Activated CD4-positive, alpha-beta T cell treated with anti-CD3 and anti-CD28 coated beads, Interleukin-2, amount 10 ng/mL, durations not matched to agents 24 days and 14 days (primary cell): ENCODE data around the gene AGL. TPM values are rescaled to one million over a fixed set of nuclear protein-coding genes. Genes with fewer than 3 reads are reported as not detected.
"Not testable (repeated sequence)": the region's sequence is repeated elsewhere in the genome, so short reads cannot be mapped to it uniquely, and the experiment has no call there.

ENCODE experiments used
- DNase-seq: peaks from one replicate; pipeline ENCODE4 v3.0.0; 2022
- H3K27ac Mint-ChIP-seq: one replicate; pipeline ENCODE4 v1.8.0; 2022; ENCODE audit warnings: mild to moderate bottlenecking, mixed read lengths
- H3K27me3 Mint-ChIP-seq: one replicate; pipeline ENCODE4 v1.8.0; 2022; ENCODE audit warnings: mixed read lengths
- H3K36me3 Mint-ChIP-seq: one replicate; pipeline ENCODE4 v1.8.0; 2022; ENCODE audit warnings: low read depth, mild to moderate bottlenecking, mixed read lengths
- H3K4me1 Mint-ChIP-seq: one replicate; pipeline ENCODE4 v1.8.0; 2021; ENCODE audit warnings: mixed read lengths
- H3K4me3 Mint-ChIP-seq: one replicate; pipeline ENCODE4 v1.8.0; 2022; ENCODE audit warnings: mild to moderate bottlenecking, moderate library complexity, mixed read lengths
- H3K9me3 Mint-ChIP-seq: one replicate; pipeline ENCODE4 v1.8.0; 2021; ENCODE audit warnings: mixed read lengths
- intact Hi-C: fragments of 100-400 bp; cut with micrococcal nuclease; formaldehyde crosslinking; loops from one replicate; pipeline ENCODE4 v1.15.1; 2023
- total RNA-seq: library from RNA; stranded (reverse); gene quantifications from 2 replicates; pipeline ENCODE4 v1.2.3, GENCODE V29; 2022

Gene AGL
- total RNA-seq, 1 donor from 2014 or later: 13.7 TPM

DNA sequence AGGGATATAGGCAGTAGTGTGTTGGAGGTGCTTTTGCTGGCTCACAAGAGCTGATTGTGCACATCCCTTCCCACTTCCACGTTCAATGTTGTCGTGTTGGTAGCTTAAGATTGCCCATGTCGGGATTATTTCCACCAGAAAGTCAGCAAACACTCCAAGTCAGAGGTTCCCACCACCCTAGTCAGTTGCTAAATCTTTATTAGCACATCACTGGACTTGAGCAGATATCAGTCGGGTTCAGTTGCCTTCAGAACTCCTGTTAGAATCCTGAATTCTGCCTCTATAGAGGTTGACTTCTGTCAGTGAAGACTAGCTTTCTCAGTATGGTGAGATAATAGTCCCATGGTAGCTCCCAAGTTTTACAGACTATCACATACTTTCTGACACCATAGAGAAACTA is 10.5 kb downstream of the AGL start:
- peaks cover 2% of the 10 kb centered on the region for H3K9me3 Mint-ChIP-seq
- H3K27me3 Mint-ChIP-seq: no peaks in the 10 kb centered on the region
- intact Hi-C loops: no loop called here
- no peak overlapping the region for H3K27ac Mint-ChIP-seq
- no peak overlapping the region for H3K4me3 Mint-ChIP-seq
- peaks cover 22% of the 10 kb centered on the region for H3K36me3 Mint-ChIP-seq
- no peaks in the 10 kb centered on the region for H3K4me1 Mint-ChIP-seq
- DNase-seq: no peak

- H3K27ac Mint-ChIP-seq: no peak overlapping the region
- peaks cover 11% of the 10 kb centered on the region for H3K36me3 Mint-ChIP-seq
- H3K27me3 Mint-ChIP-seq: no peaks in the 10 kb centered on the region
- no peak overlapping the region for H3K4me3 Mint-ChIP-seq
- intact Hi-C loops: no loop called here
- no peaks in the 10 kb centered on the region for H3K4me1 Mint-ChIP-seq
- no peaks in the 10 kb centered on the region for H3K9me3 Mint-ChIP-seq
- DNase-seq: no peak
Observed at GRCh38 chr1:99867682-99868081, 17.5 kb downstream of the AGL start.

DNA sequence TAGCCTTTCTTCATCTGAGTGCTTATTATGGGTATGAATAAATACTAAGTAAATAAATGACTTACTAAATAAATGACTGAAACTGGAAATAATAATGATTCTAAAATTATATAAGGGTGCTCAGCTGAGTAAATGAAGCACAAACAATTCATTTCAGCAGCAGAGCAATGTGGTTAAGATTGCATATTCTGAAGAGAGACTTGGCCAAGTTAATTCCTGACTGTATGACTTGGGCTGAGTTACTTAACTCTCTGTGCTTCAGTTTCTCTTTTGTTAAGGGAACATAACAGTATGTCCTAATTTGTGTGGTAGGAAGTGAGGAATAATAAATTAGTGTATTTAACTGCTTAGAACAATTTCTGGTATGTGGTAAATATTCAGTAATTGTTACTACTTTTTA is 19.1 kb downstream of the AGL start:
- Mint-ChIP-seq H3K4me1 (no peaks in the 10 kb centered on the region), H3K9me3 (no peaks in the 10 kb centered on the region), H3K27me3 (no peaks in the 10 kb centered on the region)

DNA sequence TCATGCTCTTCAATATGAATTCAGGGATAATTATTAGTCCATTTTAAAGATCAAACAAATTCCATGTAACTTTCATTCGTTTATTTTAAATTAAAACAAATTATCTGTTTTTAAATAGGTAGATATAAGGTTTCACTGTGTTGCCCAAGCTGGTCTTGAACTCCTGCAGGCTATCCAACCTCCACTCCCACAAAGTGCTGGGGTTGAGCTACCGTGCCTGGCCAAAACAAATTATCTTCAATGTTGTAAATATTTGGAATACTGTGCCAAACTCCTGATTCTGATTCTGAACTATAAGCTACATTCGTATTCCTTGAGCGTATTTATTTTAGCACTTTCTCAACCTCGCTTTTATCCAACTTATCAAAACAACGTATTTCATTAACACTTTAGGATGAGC is 19.6 kb downstream of the AGL start:
- intact Hi-C loops: no loop called here
- H3K27ac Mint-ChIP-seq: no peak overlapping the region
- no peaks in the 10 kb centered on the region for H3K9me3 Mint-ChIP-seq
- H3K4me3 Mint-ChIP-seq: no peak overlapping the region
- H3K4me1 Mint-ChIP-seq: no peaks in the 10 kb centered on the region
- H3K27me3 Mint-ChIP-seq: no peaks in the 10 kb centered on the region
- H3K36me3 Mint-ChIP-seq: peaks cover 4% of the 10 kb centered on the region
- DNase-seq: no peak

More for the DNA sequence above, 19.1 kb downstream of the AGL start:
- DNase-seq: no peak
- H3K4me3 Mint-ChIP-seq: no peak overlapping the region
- H3K27ac Mint-ChIP-seq: no peak overlapping the region
- H3K36me3 Mint-ChIP-seq: peaks cover 7% of the 10 kb centered on the region
- intact Hi-C loops: no loop called here

DNA sequence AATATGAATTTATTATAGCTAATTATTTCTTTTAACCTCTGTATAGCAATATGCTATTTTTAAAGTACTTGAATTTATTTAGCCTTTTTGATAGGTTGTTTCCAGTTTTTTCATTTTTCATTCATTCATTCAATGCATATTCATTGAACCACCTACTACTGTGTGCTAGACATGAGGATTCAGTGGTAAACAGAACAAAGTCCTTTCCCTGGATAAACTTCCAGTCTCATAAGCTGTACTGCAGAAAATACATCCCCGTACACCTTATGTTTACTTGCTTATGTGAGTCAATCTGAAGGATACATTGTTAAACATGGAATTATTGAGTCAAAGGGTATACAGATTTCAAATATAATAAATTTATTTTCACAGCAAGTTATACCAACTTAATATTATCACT is 21.9 kb downstream of the AGL start:
- Mint-ChIP-seq H3K36me3 (peaks cover 8% of the 10 kb centered on the region), H3K4me1 (no peaks in the 10 kb centered on the region), H3K27ac (no peak overlapping the region), H3K4me3 (no peak overlapping the region), H3K27me3 (no peaks in the 10 kb centered on the region), H3K9me3 (no peaks in the 10 kb centered on the region)
- intact Hi-C loops: no loop called here
- no peak for DNase-seq

DNA sequence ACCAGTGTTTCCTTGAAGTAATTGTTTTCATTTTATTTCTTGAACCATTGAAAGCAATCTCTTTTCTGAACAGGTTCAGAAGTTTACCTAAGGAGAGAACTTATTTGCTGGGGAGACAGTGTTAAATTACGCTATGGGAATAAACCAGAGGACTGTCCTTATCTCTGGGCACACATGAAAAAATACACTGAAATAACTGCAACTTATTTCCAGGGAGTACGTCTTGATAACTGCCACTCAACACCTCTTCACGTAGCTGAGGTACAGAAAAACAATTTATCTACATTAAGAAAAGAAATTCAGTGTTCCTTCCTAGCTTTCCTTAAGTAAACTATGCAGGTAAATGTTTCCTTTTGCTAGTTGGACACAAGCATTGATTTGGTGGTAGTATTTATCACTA is 27.4 kb downstream of the AGL start:
- no peak for DNase-seq
- H3K4me1 Mint-ChIP-seq: no peaks in the 10 kb centered on the region
- no peak overlapping the region for H3K27ac Mint-ChIP-seq
- no peaks in the 10 kb centered on the region for H3K9me3 Mint-ChIP-seq
- H3K27me3 Mint-ChIP-seq: no peaks in the 10 kb centered on the region
- no peak overlapping the region for H3K4me3 Mint-ChIP-seq
- intact Hi-C loops: no loop called here
- peaks cover 16% of the 10 kb centered on the region for H3K36me3 Mint-ChIP-seq

DNA sequence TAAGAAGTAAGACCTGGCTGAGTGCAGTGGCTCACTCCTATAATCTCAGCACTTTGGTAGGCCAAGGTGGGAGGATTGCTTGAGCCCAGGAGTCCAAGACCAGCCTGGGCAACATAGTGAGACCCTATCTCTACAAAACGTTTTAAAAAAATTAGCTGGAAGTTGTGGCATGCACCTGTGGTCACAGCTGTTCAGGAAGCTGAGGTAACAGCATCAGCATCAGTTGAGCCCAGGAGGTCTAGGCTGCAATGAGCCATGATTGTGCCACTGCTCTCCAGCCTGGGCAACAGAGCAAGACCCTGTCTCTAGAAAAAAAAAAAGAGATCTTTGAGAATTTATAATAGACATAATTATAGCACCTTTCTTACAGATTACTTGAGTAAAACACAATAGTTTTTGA is 36.0 kb downstream of the AGL start:
- Mint-ChIP-seq H3K9me3 (no peaks in the 10 kb centered on the region), H3K27me3 (no peaks in the 10 kb centered on the region), H3K4me1 (no peaks in the 10 kb centered on the region), H3K4me3 (no peak overlapping the region), H3K36me3 (peaks cover 23% of the 10 kb centered on the region), H3K27ac (no peak overlapping the region)
- intact Hi-C loops: no loop called here
- DNase-seq: no peak

- intact Hi-C loops: no loop called here
- H3K36me3 Mint-ChIP-seq: peaks cover 23% of the 10 kb centered on the region
- H3K4me1 Mint-ChIP-seq: no peaks in the 10 kb centered on the region
- no peak overlapping the region for H3K27ac Mint-ChIP-seq
- H3K4me3 Mint-ChIP-seq: no peak overlapping the region
- no peaks in the 10 kb centered on the region for H3K9me3 Mint-ChIP-seq
- DNase-seq: no peak
- no peaks in the 10 kb centered on the region for H3K27me3 Mint-ChIP-seq
Observed at GRCh38 chr1:99886841-99887240, 36.7 kb downstream of the AGL start.

- Mint-ChIP-seq H3K27ac (no peak overlapping the region), H3K4me3 (no peak overlapping the region), H3K27me3 (no peaks in the 10 kb centered on the region), H3K4me1 (no peaks in the 10 kb centered on the region), H3K9me3 (no peaks in the 10 kb centered on the region), H3K36me3 (peaks cover 22% of the 10 kb centered on the region)
- DNase-seq: no peak
- intact Hi-C loops: no loop called here
Observed at GRCh38 chr1:99887890-99888289, 37.7 kb downstream of the AGL start.

- DNase-seq: no peak
- H3K9me3 Mint-ChIP-seq: no peaks in the 10 kb centered on the region
- intact Hi-C loops: no loop called here
- H3K4me3 Mint-ChIP-seq: no peak overlapping the region
- H3K27me3 Mint-ChIP-seq: no peaks in the 10 kb centered on the region
- peaks cover 20% of the 10 kb centered on the region for H3K36me3 Mint-ChIP-seq
- no peak overlapping the region for H3K27ac Mint-ChIP-seq
- no peaks in the 10 kb centered on the region for H3K4me1 Mint-ChIP-seq
Observed at GRCh38 chr1:99891997-99892396, 41.8 kb downstream of the AGL start.

GRCh38 chr1:99903278-99903677 is 53.1 kb downstream of the AGL start:
- DNase-seq, intact Hi-C loops, H3K27ac Mint-ChIP-seq, H3K27me3 Mint-ChIP-seq, H3K4me3 Mint-ChIP-seq, H3K4me1 Mint-ChIP-seq, H3K9me3 Mint-ChIP-seq: not testable (repeated sequence)
- peaks cover 32% of the 10 kb centered on the region for H3K36me3 Mint-ChIP-seq

DNA sequence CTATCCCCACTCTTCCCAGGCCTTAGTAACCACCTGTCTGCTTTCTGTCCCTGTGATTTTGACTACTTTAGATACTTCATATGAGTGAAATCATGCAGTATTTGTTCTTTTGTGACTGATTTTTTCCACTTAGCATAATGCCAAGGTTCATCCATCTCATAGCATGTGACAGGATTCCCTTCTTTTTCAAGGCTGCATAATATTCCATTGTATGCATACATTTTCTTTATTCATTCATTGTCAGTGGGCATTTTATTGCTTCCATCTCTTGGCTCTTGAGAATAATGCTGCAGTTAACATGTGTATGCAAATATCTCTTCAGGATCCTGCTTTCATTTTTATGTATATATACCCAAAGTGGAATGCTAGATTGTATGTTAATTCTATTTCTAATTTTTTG is 56.4 kb downstream of the AGL start:
- Mint-ChIP-seq H3K9me3 (peaks cover 8% of the 10 kb centered on the region), H3K4me1 (no peaks in the 10 kb centered on the region), H3K27ac (no peak overlapping the region), H3K27me3 (no peaks in the 10 kb centered on the region), H3K36me3 (peaks cover 28% of the 10 kb centered on the region), H3K4me3 (no peak overlapping the region)
- intact Hi-C loops: no loop called here
- no peak for DNase-seq

- H3K27ac Mint-ChIP-seq: no peak overlapping the region
- intact Hi-C loops: no loop called here
- no peaks in the 10 kb centered on the region for H3K27me3 Mint-ChIP-seq
- H3K4me3 Mint-ChIP-seq: no peak overlapping the region
- peaks cover 15% of the 10 kb centered on the region for H3K36me3 Mint-ChIP-seq
- no peak for DNase-seq
- H3K9me3 Mint-ChIP-seq: no peaks in the 10 kb centered on the region
- H3K4me1 Mint-ChIP-seq: peaks cover 6% of the 10 kb centered on the region
Observed at GRCh38 chr1:99917214-99917613, 67.1 kb downstream of the AGL start.

GRCh38 chr1:99919220-99919619 is 69.1 kb downstream of the AGL start:
- H3K9me3 Mint-ChIP-seq: no peaks in the 10 kb centered on the region
- H3K4me3 Mint-ChIP-seq: no peak overlapping the region
- no peak overlapping the region for H3K27ac Mint-ChIP-seq
- H3K4me1 Mint-ChIP-seq: peaks cover 6% of the 10 kb centered on the region
- peaks cover 12% of the 10 kb centered on the region for H3K36me3 Mint-ChIP-seq
- DNase-seq: no peak
- H3K27me3 Mint-ChIP-seq: no peaks in the 10 kb centered on the region
- intact Hi-C loops: no loop called here

DNA sequence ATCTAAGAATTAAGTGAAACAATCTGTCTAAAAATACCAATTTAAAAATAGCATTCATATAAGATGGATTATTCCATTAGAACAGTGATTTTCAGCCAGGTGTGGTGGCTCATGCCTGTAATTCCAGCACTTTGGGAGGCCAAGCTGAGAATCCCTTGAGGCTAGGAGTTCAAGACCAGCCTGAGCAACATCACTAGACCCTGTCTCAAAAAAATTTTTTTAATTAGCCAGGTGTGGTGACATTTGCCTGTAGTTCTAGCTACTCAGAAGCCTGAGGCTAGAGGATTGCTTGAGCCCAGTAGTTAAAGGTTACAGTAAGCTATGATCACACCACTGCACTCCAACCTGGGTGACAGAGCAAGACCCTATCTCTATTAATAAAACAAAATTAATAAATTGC is 84.6 kb downstream of the AGL start:
- no peak for DNase-seq
- H3K4me3 Mint-ChIP-seq: no peak overlapping the region
- intact Hi-C loops: no loop called here
- no peaks in the 10 kb centered on the region for H3K36me3 Mint-ChIP-seq
- peaks cover 16% of the 10 kb centered on the region for H3K27me3 Mint-ChIP-seq
- no peak overlapping the region for H3K27ac Mint-ChIP-seq
- H3K9me3 Mint-ChIP-seq: no peaks in the 10 kb centered on the region
- H3K4me1 Mint-ChIP-seq: no peaks in the 10 kb centered on the region
